ENCODE data around the gene SMIM30.

Gene SMIM30

DNA sequence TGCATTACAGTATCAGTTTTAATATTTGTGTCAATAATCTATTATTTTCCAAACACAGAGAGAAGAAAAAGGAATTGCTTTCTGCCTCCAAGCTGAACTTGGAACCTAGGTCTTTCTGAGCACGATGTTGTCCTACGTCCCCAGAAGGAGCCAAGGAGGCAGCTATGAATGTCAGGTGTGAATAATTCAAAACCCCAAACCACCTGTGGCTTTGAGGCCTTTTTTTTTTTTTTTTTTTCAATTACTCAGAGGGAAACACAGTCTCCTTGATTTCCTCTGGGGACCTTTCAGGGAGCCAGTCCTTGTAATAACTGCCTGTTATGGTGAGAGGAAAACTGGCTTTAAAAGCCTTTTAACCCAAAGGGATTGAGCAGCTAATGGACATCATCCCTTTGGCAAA is 40.0 kb downstream of the SMIM30 start:
- no peak overlapping the region for H3K4me3 ChIP-seq (ENCODE audit: low read depth, low read length)
- no peak for DNase-seq (ENCODE audit: low read depth)
- TF ChIP-seq, protein P1, sequence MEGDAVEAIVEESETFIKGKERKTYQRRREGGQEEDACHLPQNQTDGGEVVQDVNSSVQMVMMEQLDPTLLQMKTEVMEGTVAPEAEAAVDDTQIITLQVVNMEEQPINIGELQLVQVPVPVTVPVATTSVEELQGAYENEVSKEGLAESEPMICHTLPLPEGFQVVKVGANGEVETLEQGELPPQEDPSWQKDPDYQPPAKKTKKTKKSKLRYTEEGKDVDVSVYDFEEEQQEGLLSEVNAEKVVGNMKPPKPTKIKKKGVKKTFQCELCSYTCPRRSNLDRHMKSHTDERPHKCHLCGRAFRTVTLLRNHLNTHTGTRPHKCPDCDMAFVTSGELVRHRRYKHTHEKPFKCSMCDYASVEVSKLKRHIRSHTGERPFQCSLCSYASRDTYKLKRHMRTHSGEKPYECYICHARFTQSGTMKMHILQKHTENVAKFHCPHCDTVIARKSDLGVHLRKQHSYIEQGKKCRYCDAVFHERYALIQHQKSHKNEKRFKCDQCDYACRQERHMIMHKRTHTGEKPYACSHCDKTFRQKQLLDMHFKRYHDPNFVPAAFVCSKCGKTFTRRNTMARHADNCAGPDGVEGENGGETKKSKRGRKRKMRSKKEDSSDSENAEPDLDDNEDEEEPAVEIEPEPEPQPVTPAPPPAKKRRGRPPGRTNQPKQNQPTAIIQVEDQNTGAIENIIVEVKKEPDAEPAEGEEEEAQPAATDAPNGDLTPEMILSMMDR (conservative IDR thresholded peaks at IDR 0.05; ENCODE audit: low read depth, low read length): no peak

DNA sequence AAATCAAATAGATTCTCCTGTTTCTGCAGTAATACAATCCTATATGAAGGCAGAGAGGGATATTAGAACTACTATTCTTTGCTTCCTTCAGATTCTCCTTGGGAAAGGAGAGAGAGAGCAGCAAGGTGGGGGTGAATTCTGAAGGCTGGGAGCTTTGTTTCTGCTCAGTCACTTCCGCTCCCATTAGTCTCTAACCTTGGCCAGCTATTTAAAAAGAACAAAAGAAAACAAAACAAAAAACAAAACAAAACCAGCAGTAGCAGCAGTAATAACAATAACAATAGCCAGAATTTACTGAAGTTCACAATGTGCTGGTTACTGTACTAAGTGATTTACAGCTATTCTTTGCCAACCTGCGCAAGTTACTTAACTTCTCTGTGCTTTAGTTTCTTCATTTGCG is 41.7 kb downstream of the SMIM30 start:
- TF ChIP-seq, protein P1 (conservative IDR thresholded peaks at IDR 0.05; ENCODE audit: low read depth, low read length): no peak
- H3K4me3 ChIP-seq (ENCODE audit: low read depth, low read length): no peak overlapping the region
- DNase-seq (ENCODE audit: low read depth): no peak

DNA sequence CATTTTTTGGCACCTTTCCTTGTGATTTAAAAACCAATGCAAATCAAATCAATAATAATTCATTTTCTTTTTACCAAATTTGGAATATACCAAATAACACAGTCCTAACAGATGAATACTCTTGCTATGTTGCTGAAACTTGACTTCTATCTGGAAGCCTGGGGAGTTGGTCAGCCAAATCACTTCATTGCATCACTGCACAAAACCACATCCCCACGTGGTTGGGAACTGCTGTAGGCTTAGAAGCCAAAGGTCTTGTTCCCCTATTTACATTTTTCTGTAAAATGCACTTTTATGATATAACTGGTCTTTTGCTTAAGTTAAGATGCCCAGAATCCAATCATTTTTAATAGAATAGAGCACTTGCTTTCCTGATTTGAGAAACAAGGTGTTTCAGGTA is 46.9 kb downstream of the SMIM30 start:
- peak; percentile 88 for DNase-seq (ENCODE audit: low read depth)
- TF ChIP-seq, protein P1 (conservative IDR thresholded peaks at IDR 0.05; ENCODE audit: low read depth, low read length): no peak
- no peak overlapping the region for H3K4me3 ChIP-seq (ENCODE audit: low read depth, low read length)

Measured in choroid plexus epithelial cell (primary cell).